Common myeloid progenitor, CD34-positive (primary cell): ENCODE measurements around the gene KCNMA1.

Source experiments
- CTCF ChIA-PET: fragments of 350-600 bp; sonication (Branson Sonifier 250); formaldehyde crosslinking; loops from one replicate; lab custom pipeline; 2021; ENCODE audit warnings: antibody characterized with exemption; lab: Charles Lee
- POLR2A ChIA-PET: fragments of 350-600 bp; sonication (Branson Sonifier 250); formaldehyde crosslinking; loops from one replicate; lab custom pipeline; 2021; ENCODE audit warnings: antibody characterized with exemption; lab: Charles Lee
- DNase-seq, 3 donors: peaks; one replicate each; pipeline versions ENCODE4 v3.0.0 to v3.0.0-alpha.2; 2013
- H3K27ac ChIP-seq, 2 experiments: 1 replicate in 1 of 2; 2 replicates in 1 of 2; pipeline ENCODE4 v1.7.0; 2013; ENCODE audit warnings: inconsistent platforms in 2 of 2, low read length in 2 of 2, mild to moderate bottlenecking in 2 of 2, low read depth in 1 of 2, moderate library complexity in 1 of 2; ENCODE audit not compliant: severe bottlenecking in 2 of 2, insufficient read depth in 1 of 2, poor library complexity in 1 of 2
- H3K27me3 ChIP-seq, 5 experiments: replicated peaks in 2 of 5; 1 replicate in 3 of 5; 2 replicates in 2 of 5; pipeline versions ENCODE4 v1.6.1 to v1.7.0; 2013; ENCODE audit warnings: low read length in 4 of 5, mild to moderate bottlenecking in 2 of 5, moderate library complexity in 2 of 5, inconsistent platforms in 1 of 5; ENCODE audit not compliant: insufficient read depth in 5 of 5, control insufficient read depth in 4 of 5
- H3K36me3 ChIP-seq, 4 experiments: 1 replicate in 2 of 4; 2 replicates in 2 of 4; pipeline versions ENCODE4 v1.6.1 to v1.7.0; 2013; ENCODE audit warnings: low read length in 3 of 4, control low read depth in 1 of 4, mild to moderate bottlenecking in 1 of 4; ENCODE audit not compliant: control insufficient read depth in 4 of 4, insufficient read depth in 4 of 4
- H3K4me1 ChIP-seq, 4 experiments: 1 replicate in 3 of 4; 2 replicates in 1 of 4; pipeline versions ENCODE4 v1.6.1 to v1.7.1; 2013; ENCODE audit warnings: low read length in 3 of 4, mild to moderate bottlenecking in 3 of 4, control low read depth in 1 of 4, inconsistent platforms in 1 of 4, moderate library complexity in 1 of 4; ENCODE audit not compliant: control insufficient read depth in 4 of 4, insufficient read depth in 4 of 4; ENCODE audit errors: control extremely low read depth in 1 of 4
- H3K4me3 ChIP-seq, 7 experiments: 1 replicate in 4 of 7; 2 replicates in 3 of 7; pipeline versions ENCODE4 v1.5.1 to v1.7.0; 2013; ENCODE audit warnings: mild to moderate bottlenecking in 7 of 7, low read length in 6 of 7, moderate library complexity in 6 of 7, inconsistent platforms in 2 of 7, low read depth in 2 of 7, control low read depth in 1 of 7; ENCODE audit not compliant: insufficient read depth in 4 of 7, control insufficient read depth in 1 of 7; ENCODE audit errors: extremely low read depth in 1 of 7
- H3K9me3 ChIP-seq, 5 experiments: 1 replicate in 4 of 5; 2 replicates in 1 of 5; pipeline versions ENCODE4 v1.6.1 to v1.7.1; 2013; ENCODE audit warnings: low read length in 4 of 5, mild to moderate bottlenecking in 2 of 5, inconsistent platforms in 1 of 5, low read depth in 1 of 5, moderate library complexity in 1 of 5; ENCODE audit not compliant: control insufficient read depth in 4 of 5, insufficient read depth in 2 of 5; ENCODE audit errors: control extremely low read depth in 1 of 5
- WGBS: methylation state at CpG from one replicate; pipeline ENCODE4 v1.1.5; 2013; ENCODE audit not compliant: insufficient coverage; 5-methylcytosine and 5-hydroxymethylcytosine counted together

The KCNMA1 gene

GRCh38 chr10:77296534-77297392 is 340.8 kb downstream of the KCNMA1 start:
- H3K27ac ChIP-seq: no peak overlapping the region
- WGBS: 57% methylated on average over 4 of the region's 7 CpGs
- H3K9me3 ChIP-seq: peaks cover 0 to 2% (median 0%) of the 10 kb centered on the region in 5 experiments
- H3K4me1 ChIP-seq: no peaks in the 10 kb centered on the region
- H3K27me3 ChIP-seq: peaks cover 0 to 16% (median 15%) of the 10 kb centered on the region in 5 experiments
- H3K4me3 ChIP-seq: no peak overlapping the region
- POLR2A ChIA-PET: no interaction called here
- no peak for DNase-seq
- H3K36me3 ChIP-seq: no peaks in the 10 kb centered on the region
- CTCF ChIA-PET: interaction anchor here (0.7 to 1.1 kb wide), 4 partner anchors 9 to 95 kb away, joined by 3 read pairs; no protein-coding TSS in a partner anchor

GRCh38 chr10:77293773-77294172 is 343.8 kb downstream of the KCNMA1 start:
- POLR2A ChIA-PET: interaction anchor here (0.9 kb wide), 1 partner anchor 24 kb away, joined by 3 read pairs; no protein-coding TSS in a partner anchor
- no peak for DNase-seq
- Histone ChIP-seq H3K9me3 (no peaks in the 10 kb centered on the region), H3K27ac (no peak overlapping the region), H3K4me1 (peaks cover 0 to 8% (median 5%) of the 10 kb centered on the region in 4 experiments), H3K27me3 (peaks cover 0 to 11% (median 2%) of the 10 kb centered on the region in 5 experiments), H3K4me3 (no peak overlapping the region), H3K36me3 (no peaks in the 10 kb centered on the region)
- WGBS: 100% methylated on average over 6 of the region's 7 CpGs
- CTCF ChIA-PET: interaction anchor here (1.0 kb wide), 1 partner anchor 99 kb away, joined by 3 read pairs; no protein-coding TSS in a partner anchor

GRCh38 chr10:77293347-77293746 is 344.3 kb downstream of the KCNMA1 start:
- peaks cover 0 to 11% (median 2%) of the 10 kb centered on the region in 5 experiments for H3K27me3 ChIP-seq
- CTCF ChIA-PET: interaction anchor here (1.0 kb wide), 1 partner anchor 99 kb away, joined by 3 read pairs; no protein-coding TSS in a partner anchor
- DNase-seq: no peak
- no peaks in the 10 kb centered on the region for H3K9me3 ChIP-seq
- H3K27ac ChIP-seq: no peak overlapping the region
- peaks cover 0 to 8% (median 5%) of the 10 kb centered on the region in 4 experiments for H3K4me1 ChIP-seq
- no peak overlapping the region for H3K4me3 ChIP-seq
- POLR2A ChIA-PET: interaction anchor here (0.9 kb wide), 1 partner anchor 24 kb away, joined by 3 read pairs; no protein-coding TSS in a partner anchor
- no peaks in the 10 kb centered on the region for H3K36me3 ChIP-seq
- WGBS: 95% methylated on average over 2 of the region's 2 CpGs

- no peaks in the 10 kb centered on the region for H3K9me3 ChIP-seq
- no peak overlapping the region for H3K27ac ChIP-seq
- CTCF ChIA-PET: interaction anchor here (0.5 to 0.9 kb wide), 2 partner anchors 8 to 133 kb away, joined by 3 to 4 read pairs; no protein-coding TSS in a partner anchor
- DNase-seq: no peak
- H3K27me3 ChIP-seq: peaks cover 0 to 18% (median 6%) of the 10 kb centered on the region in 5 experiments
- WGBS: 87% methylated on average over 7 of the region's 10 CpGs
- no peaks in the 10 kb centered on the region for H3K36me3 ChIP-seq
- POLR2A ChIA-PET: no interaction called here
- H3K4me1 ChIP-seq: peaks cover 0 to 8% (median 5%) of the 10 kb centered on the region in 4 experiments
- H3K4me3 ChIP-seq: no peak overlapping the region
Observed at GRCh38 chr10:77291596-77292505, 345.8 kb downstream of the KCNMA1 start.

- POLR2A ChIA-PET: no interaction called here
- DNase-seq: no peak
- Histone ChIP-seq H3K9me3 (no peaks in the 10 kb centered on the region), H3K36me3 (no peaks in the 10 kb centered on the region), H3K4me3 (no peak overlapping the region), H3K4me1 (peaks cover 0 to 10% (median 5%) of the 10 kb centered on the region in 4 experiments), H3K27me3 (peaks cover 0 to 15% (median 8%) of the 10 kb centered on the region in 5 experiments), H3K27ac (no peak overlapping the region)
- CTCF ChIA-PET: interaction anchor here (1.3 kb wide), 1 partner anchor 9 kb away, joined by 3 read pairs; no protein-coding TSS in a partner anchor
- WGBS: 40% methylated on average over 6 of the region's 6 CpGs
Observed at GRCh38 chr10:77290528-77291155, 347.0 kb downstream of the KCNMA1 start.

GRCh38 chr10:77289790-77290189 is 347.8 kb downstream of the KCNMA1 start:
- peaks cover 0 to 15% (median 11%) of the 10 kb centered on the region in 5 experiments for H3K27me3 ChIP-seq
- ChIA-PET CTCF (interaction anchor here (1.3 kb wide), 1 partner anchor 10 kb away, joined by 3 read pairs; no protein-coding TSS in a partner anchor), POLR2A (no interaction called here)
- no peaks in the 10 kb centered on the region for H3K36me3 ChIP-seq
- DNase-seq: no peak
- no peaks in the 10 kb centered on the region for H3K9me3 ChIP-seq
- no CpG with 5 or more reads among the region's 5 CpGs for WGBS
- peaks cover 0 to 10% (median 5%) of the 10 kb centered on the region in 4 experiments for H3K4me1 ChIP-seq
- no peak overlapping the region for H3K27ac ChIP-seq
- no peak overlapping the region for H3K4me3 ChIP-seq
